GM18526 (cell line): ENCODE results near the gene USP6NL.

Source experiments
- POLR2A ChIP-seq: IDR thresholded peaks from 3 replicates; pipeline ENCODE4 v1.6.1; 2011; ENCODE audit not compliant: insufficient read length; ENCODE audit errors: extremely low read depth

The USP6NL gene

DNA sequence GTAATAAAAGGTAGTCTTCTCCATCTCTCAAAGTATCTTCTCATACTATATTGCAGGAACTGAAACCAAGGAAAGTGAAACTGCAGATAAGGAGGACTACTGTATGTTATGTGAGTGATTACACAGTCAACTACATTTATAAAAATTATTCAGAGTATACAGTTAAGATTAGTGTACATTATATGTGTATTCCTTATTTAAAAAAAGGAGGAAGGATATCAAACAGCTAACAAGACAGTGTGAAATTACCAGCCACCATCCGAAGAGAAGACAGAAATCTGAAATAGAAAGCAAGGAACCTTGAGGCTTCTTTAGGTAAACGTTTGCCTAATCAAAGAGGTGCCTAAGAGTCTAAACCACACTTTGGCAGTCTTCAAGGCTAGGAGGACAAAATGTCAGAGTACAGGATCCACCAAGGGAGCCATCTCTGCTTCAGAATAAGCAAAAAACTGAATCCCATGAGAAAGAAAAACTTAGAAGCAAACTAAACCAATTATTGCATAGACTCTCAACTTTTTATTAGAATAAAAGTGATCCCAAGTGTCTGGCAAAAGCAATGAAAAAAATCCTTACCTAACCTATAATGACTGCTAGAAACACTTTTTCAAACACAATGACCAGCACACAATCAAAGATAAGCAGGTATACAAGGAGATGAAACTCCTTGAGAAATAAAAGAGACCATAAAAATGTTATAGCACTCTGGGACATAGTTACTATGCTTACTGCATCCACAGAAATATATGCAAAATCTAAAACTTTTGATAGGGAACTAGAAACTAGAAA, 6.4 kb downstream of the USP6NL start:
- TF ChIP-seq POLR2A, result no peak

DNA sequence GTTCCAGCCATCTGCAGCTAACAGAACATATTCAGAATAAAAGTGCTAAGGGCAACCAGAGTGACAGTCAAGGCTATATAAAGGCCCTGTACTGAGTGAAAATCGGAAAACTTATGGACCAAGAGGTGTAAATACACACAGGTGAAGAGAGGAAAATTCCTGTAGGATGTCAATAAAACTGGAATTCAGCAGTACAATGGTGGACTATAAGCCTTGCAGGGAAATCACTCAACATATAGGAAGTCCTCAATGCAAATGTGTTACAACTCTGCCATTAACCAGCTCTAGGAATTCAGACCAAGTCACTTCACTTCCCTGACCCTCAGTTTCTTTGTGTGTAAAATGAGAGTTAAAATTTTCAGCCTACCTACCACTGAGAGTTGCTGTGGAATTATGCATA, 7.7 kb downstream of the USP6NL start:
- no peak for TF ChIP-seq POLR2A

DNA sequence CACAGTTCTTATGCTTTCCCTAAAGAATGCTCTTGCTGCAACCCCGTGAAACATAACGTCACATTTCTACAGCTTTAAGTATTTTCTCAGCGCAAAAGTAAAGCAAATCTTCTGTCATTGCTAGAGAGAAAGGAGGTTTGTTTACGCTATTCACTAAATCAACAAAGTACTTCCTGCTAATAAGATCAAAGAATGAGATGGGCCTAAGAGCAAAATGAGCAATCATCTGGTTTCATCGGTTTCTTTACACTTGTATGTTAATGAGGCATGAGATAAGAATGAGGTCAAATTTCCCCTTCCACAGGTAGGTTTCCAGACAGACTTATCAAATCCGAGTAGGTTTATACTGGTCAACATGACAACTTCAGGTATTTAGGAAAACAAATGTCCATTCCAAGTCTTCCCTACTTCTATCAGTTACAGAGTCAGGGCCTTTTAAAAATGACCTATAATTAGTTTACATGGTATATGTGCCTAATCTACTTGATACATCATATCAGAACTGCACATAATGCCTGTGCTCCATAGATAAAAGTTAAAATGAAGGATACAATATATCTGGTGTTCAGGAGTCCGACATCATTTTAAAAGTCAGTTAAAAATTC, 8.4 kb downstream of the USP6NL start:
- no peak for TF ChIP-seq POLR2A

DNA sequence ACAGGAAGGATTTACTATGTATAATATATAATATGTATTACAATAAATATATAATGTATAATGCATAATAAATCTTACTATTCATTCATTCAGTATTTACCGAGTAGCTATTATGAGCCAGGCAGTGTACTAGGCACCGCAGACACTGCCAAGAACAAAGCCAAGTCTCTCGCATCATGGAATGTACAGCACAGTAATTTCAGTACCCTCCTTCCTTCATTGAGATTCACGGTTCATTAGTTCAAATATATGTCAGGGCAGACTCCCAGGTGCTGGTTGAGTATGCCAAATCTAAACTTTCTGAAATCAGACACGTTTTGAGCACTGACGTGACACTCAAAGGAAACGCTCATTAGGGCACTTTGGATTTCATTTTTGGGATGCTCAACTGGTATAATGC, 9.1 kb downstream of the USP6NL start:
- no peak for TF ChIP-seq POLR2A

DNA sequence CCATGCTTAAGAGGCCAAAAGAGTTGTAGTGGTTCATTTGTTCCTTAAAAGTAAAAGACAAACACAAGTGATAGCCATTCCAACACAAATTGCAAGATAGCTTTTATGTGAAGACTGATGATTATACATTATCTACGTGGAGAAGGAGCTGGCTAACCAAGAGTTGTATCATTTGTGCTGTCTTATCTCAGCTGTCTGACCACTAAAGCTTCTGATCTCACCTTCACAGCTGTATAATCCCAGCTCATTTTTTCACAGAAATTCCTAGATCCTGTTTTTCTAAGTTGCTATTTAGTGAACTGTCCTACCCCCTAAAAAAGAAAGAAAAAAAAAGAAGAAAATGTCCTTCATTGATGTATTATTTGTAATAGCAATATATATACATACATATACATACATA, 9.8 kb downstream of the USP6NL start:
- TF ChIP-seq POLR2A, result no peak

DNA sequence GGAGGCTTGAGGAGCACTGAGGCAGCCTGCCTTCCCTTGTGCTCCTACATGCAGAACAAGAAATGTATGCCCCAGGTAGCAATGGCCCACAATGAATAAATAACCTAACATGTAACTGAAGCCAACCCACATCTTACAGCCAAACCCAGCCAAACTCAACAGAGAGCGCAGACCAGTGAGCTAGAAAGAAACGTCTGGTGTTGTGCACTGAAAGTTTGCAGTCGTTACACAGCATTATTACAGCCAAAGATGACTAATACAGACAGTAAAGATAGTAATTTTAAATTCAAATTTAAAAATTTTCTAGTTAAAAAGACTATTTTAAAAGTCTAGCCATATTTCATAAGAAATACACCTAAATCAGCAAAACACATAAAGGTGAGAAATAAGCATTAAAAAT, 11.2 kb downstream of the USP6NL start:
- no peak for TF ChIP-seq POLR2A

DNA sequence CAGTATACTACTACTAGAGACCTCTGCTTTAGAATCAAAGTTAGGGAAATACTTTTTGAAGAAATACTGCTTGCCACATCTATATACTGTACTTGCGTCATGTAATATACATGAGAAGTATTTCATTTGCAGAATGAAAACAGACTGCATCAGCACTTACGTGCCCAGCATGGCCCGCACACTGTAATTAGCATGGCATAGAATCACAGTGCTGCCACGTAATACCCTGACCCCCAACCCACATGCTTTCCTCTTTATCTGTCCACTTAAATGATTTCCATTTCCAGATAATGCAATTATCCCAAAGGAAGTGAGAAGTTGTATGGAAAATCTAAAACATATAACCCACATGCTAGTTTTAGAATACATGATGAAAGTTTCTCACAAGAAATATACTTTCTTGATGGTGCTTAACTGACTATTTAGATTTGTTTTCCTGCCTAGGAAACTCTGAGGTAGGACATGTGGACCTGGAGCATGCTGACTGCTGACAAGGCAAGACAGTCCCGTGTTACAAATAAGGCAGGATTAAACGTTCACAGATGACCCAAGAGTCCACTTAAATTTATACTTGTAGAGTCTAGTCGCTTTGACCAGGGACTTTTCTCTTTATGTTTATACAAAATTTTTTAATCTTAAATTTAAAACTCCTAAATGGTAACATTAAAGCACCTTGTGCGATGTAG, 12.6 kb downstream of the USP6NL start:
- no peak for TF ChIP-seq POLR2A

DNA sequence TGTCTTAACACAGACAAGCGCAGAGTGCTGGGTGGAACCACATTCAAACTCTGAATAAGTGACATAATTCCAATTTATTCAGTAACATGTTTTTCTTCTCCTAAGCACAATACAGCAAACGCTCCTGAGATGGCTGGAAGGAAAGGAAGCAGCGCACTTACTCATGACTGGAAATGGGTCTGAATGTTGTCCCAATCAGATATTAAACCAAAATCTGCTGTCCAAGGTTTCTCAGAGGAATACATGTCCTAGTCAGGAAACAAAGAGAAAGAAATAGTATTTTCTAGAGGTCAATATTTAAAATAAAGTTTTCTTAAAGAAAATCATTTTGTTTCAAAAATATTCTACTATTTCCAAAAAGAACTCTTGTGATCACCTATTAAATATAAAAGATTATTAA, 14.0 kb downstream of the USP6NL start:
- no peak for TF ChIP-seq POLR2A

DNA sequence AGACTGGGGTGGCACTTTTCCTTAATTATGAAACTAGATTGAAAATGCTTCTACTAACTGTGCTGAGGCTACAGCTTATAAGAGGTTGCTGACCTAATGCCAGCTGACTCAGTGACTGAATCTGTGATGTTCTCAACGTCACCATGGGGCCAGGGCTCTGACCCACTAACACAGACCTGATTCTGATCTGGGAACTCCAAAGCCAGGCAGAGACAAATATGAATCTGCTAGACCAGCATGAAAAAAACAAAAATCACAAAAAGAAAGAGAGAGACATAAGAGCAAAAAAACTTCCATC, 16.1 kb downstream of the USP6NL start:
- no peak for TF ChIP-seq POLR2A

DNA sequence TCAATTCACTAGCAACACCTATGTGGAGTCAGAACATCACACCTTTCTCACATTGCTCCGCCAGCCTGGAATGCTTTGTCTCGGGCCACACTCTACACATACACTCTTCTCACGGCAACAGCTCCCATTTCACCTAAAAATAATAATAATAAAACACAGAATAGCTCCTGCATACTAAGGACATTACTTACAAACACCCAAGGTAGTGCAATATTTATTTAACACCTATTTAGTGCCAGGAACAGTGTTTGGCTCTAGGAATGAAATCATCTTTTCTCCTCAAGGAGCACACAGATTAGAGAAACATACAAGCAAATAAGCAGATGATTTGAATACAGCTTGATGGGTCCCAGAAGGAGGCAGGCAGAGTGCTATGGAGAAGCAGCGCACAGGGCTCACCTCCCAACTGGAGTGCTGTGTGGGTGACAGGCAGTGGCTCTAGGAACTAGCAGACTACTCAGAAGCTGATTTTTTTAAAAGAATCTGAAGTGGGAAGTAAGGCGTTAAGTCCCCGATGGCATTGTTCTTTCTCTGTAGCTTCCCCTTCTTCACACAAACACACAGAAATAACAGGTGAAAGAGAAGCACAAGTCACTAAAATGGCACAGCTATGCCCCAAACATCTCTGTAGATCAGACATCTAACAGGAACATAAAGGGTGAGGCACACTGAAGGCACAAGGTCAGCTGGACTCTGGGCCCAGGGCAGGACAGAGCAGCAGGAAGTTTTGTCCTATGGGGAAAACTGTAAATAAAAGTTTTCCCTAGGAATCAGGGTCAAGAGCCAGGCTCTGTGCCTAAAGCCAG, 16.7 kb downstream of the USP6NL start:
- no peak for TF ChIP-seq POLR2A

DNA sequence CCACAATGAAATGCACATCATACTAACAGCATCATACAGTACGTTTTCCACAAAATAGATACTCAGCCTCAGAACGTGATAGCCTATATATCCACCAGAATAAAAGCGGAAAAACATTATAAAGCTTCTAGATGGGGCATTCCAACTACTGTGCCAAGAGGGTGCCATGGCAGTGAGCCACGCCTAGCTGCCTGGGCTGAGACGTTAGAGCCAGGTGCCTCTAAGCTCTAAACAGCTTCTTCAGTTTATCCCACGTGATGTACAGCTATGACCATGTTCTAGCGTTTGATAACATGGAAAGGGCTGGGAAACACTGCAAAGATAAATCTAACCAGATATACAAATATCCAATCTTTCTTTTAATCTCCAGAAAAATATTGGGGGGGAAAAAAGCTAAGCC, 17.8 kb downstream of the USP6NL start:
- no peak for TF ChIP-seq POLR2A

DNA sequence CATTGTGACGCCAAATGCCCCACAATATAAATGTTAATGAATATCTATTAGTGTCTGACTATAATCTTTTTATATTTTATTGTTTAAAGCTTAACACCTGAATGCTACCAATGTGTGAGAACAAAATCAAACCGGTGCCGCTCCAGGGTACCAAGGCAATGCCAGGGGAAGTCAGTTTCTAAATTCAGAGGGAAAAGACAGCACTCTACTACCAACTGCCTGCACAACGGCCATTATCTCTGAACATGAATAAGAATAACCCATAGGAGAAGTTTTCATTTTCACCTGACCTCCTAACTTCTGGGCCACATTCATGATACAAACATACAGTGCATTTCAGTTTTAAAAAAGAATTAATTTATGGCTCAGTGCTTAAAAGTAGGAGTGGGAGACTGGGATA, 21.7 kb downstream of the USP6NL start:
- no peak for TF ChIP-seq POLR2A

DNA sequence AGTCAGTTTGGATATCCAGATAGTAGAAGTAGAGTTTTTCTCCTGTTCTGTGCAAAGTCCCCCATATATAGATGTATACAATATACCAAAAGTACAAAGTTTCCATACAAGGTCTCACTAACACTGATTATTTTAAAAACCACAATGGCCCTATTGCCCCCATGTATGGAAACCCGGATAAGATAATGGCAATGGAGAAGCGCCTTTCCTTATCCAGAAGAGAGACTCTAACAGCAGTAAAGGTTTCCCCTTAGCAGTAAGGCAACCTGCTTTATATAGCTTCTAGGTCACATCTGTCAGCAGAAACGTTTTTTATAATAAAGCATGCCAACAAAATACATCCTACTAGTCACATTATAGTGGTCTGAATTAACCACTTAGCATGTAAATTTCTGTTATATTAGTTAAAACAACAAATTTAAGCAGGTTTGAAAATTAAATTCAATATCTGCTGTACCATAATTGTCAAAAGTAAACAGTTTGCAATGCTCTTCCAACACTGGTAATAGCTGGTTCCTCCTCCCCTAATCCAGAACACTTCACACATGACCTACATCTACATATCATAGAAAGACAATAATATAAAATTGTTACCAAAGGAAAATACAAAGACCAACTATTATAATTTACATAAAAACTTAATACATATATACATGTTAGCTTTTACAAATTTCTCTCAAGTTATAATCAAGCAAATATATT, 22.4 kb downstream of the USP6NL start:
- TF ChIP-seq POLR2A, result no peak

DNA sequence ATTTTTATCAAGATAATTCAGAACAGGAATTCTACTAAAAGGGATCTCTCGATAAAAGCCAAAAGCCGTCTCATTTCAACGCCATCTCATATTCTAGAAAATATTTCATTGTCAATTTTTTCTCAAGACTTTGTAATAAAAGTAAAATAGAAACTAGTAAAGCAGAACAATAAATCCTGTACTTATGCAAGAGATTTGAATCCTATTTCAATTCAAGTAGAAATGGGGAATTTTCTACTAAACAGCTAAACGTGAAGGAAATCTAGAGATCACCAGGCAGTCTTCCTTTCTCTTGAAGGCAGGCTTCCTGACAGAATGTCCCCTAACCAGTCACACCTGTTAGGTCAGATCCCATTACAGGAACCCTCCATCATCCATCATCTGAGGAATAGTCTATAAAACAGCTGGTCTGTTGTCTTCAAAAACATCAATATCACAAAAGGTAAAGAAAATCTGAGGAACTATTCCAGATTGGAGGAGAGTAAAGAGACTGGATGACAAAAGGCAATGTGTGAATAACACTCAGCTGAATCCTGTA, 23.7 kb downstream of the USP6NL start:
- TF ChIP-seq POLR2A, result no peak

DNA sequence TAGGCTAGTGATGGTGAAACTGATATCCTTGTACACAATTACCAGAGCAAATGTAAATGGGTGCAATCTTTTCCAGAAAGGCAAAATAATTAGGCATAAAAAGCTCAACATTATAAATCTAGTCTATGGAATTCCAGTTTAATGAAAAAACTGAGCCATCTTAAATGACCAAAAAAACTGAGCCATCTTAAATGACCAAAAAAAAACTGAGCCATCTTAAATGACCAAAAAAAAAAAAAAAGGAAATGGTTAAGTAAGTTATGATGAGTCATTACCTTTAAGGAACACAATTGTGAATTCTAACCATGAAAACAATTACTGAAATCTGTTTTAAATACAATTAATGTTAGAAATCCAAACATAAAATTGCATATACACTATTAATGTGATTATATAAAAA, 25.3 kb downstream of the USP6NL start:
- no peak for TF ChIP-seq POLR2A
